B cell (primary cell): ENCODE data around the gene TBX2. TPM values are rescaled to one million over a fixed set of nuclear protein-coding genes. Genes with fewer than 3 reads are reported as not detected.

Experiments used
- ATAC-seq: fragments of 200-7000 bp; cut with Tn5 transposase; one replicate; pipeline ENCODE4 v1.10.0; 2021; ENCODE audit warnings: low read depth, mild to moderate bottlenecking, moderate number of reproducible peaks, moderate library complexity
- CTCF ChIA-PET: fragments of 350-600 bp; sonication (Branson Sonifier 250); formaldehyde crosslinking; loops from one replicate; lab custom pipeline; 2021; ENCODE audit warnings: antibody characterized with exemption, inconsistent platforms; lab: Charles Lee
- POLR2A ChIA-PET: fragments of 350-600 bp; sonication (Branson Sonifier 250); formaldehyde crosslinking; loops from one replicate; lab custom pipeline; 2021; ENCODE audit warnings: antibody characterized with exemption; lab: Charles Lee
- DNase-seq: peaks from one replicate; pipeline ENCODE4 v3.0.0; 2013
- H2AFZ ChIP-seq: 2 replicates; pipeline ENCODE4 v1.6.1; 2012; ENCODE audit warnings: mild to moderate bottlenecking, low read depth, low read length; ENCODE audit not compliant: insufficient read depth, poor library complexity, severe bottlenecking
- H3K27ac ChIP-seq, 2 donors: 1 replicate in 1 of 2; 2 replicates in 1 of 2; pipeline ENCODE4 v1.5.1; 2012 to 2013; ENCODE audit warnings: low read length in 2 of 2, mild to moderate bottlenecking in 2 of 2, moderate library complexity in 1 of 2
- H3K27me3 ChIP-seq, 4 experiments: fragments of 200-600 bp in 1 of 4; sonication (generic) in 1 of 4; replicated peaks in 1 of 4; 1 replicate in 2 of 4; 2 replicates in 2 of 4; pipeline versions ENCODE4 v1.6.1 to v1.7.0; 2013 to 2016; ENCODE audit warnings: low read length in 3 of 4, mild to moderate bottlenecking in 2 of 4, mixed read lengths in 1 of 4, moderate library complexity in 1 of 4; ENCODE audit not compliant: insufficient read depth in 4 of 4, control insufficient read depth in 3 of 4; ENCODE audit errors: control extremely low read depth in 1 of 4
- H3K36me3 ChIP-seq, 2 experiments: replicated peaks in 1 of 2; 1 replicate in 1 of 2; 2 replicates in 1 of 2; pipeline versions ENCODE4 v1.6.1 to v1.7.1; 2013; ENCODE audit warnings: low read length in 1 of 2; ENCODE audit not compliant: insufficient read depth in 2 of 2, control insufficient read depth in 1 of 2; ENCODE audit errors: control extremely low read depth in 1 of 2, extremely low read depth in 1 of 2
- H3K4me1 ChIP-seq, 2 donors: fragments of 200-600 bp in 1 of 2; sonication (generic) in 1 of 2; 1 replicate in 1 of 2; 2 replicates in 1 of 2; pipeline versions ENCODE4 v1.5.1 to v1.6.1; 2013 to 2017; ENCODE audit warnings: low read length in 2 of 2; ENCODE audit not compliant: control insufficient read depth in 2 of 2, insufficient read depth in 2 of 2
- H3K4me2 ChIP-seq: replicated peaks from 2 replicates; pipeline ENCODE3; 2012; ENCODE audit warnings: mild to moderate bottlenecking, low read depth, low read length; ENCODE audit not compliant: poor library complexity, severe bottlenecking
- H3K4me3 ChIP-seq, 5 experiments: fragments of 200-600 bp in 1 of 5; sonication (generic) in 1 of 5; 1 replicate in 3 of 5; 2 replicates in 2 of 5; pipeline versions ENCODE4 v1.5.1 to v1.7.0; 2011 to 2016; ENCODE audit warnings: low read length in 4 of 5, mild to moderate bottlenecking in 4 of 5, low read depth in 2 of 5, control low read depth in 1 of 5, moderate library complexity in 1 of 5; ENCODE audit not compliant: insufficient read depth in 1 of 5; ENCODE audit errors: control extremely low read depth in 1 of 5, extremely low read depth in 1 of 5
- H3K79me2 ChIP-seq: fragments of 200-600 bp; sonication (generic); one replicate; pipeline ENCODE4 v1.6.0; 2016; ENCODE audit warnings: low read length; ENCODE audit not compliant: control insufficient read depth, insufficient read depth
- H3K9ac ChIP-seq: fragments of 200-600 bp; sonication (generic); 2 replicates; pipeline ENCODE4 v1.6.1; 2017; ENCODE audit warnings: mild to moderate bottlenecking, low read length, moderate library complexity
- H3K9me3 ChIP-seq, 3 donors: one replicate each; pipeline versions ENCODE4 v1.6.1 to v1.7.1; 2013; ENCODE audit warnings: low read length in 2 of 3; ENCODE audit not compliant: control insufficient read depth in 2 of 3, insufficient read depth in 1 of 3; ENCODE audit errors: control extremely low read depth in 1 of 3
- H4K20me1 ChIP-seq: 2 replicates; pipeline ENCODE4 v1.6.0; 2012; ENCODE audit warnings: mild to moderate bottlenecking, low read length; ENCODE audit not compliant: insufficient read depth, control insufficient read depth, poor library complexity, severe bottlenecking
- H3K27ac Mint-ChIP-seq: one replicate; pipeline ENCODE4 v1.8.0; 2021; ENCODE audit warnings: mixed read lengths
- H3K27me3 Mint-ChIP-seq: one replicate; pipeline ENCODE4 v1.8.0; 2021; ENCODE audit warnings: mixed read lengths
- H3K4me1 Mint-ChIP-seq: one replicate; pipeline ENCODE4 v1.8.0; 2021; ENCODE audit warnings: mixed read lengths
- H3K4me3 Mint-ChIP-seq: one replicate; pipeline ENCODE4 v1.8.0; 2021; ENCODE audit warnings: mixed read lengths
- H3K9me3 Mint-ChIP-seq: one replicate; pipeline ENCODE4 v1.8.0; 2022; ENCODE audit warnings: mixed read lengths; ENCODE audit not compliant: insufficient read depth
- CTCF ChIP-seq: fragments of 200-600 bp; IDR thresholded peaks from one replicate; pipeline ENCODE4 v1.8.0; 2022; ENCODE audit warnings: antibody characterized with exemption, mild to moderate bottlenecking
- EZH2 ChIP-seq: IDR thresholded peaks from 2 replicates; pipeline ENCODE4 v1.6.1; 2012; ENCODE audit warnings: borderline replicate concordance, low read depth, mild to moderate bottlenecking, moderate library complexity, low read length; ENCODE audit not compliant: insufficient read depth, poor library complexity, severe bottlenecking
- WGBS: methylation state at CpG from one replicate; pipeline ENCODE4 v1.1.5; 2013; ENCODE audit warnings: missing lambda C conversion rate; ENCODE audit not compliant: insufficient coverage; 5-methylcytosine and 5-hydroxymethylcytosine counted together
- intact Hi-C: fragments of 100-400 bp; cut with micrococcal nuclease; formaldehyde crosslinking; loops from one replicate; pipeline ENCODE4 v1.10.0; 2022
- polyA plus RNA-seq: library from polyadenylated mRNA; depleted of rRNA; stranded (reverse); fragments of >200 nt; gene quantifications from 2 replicates; pipeline ENCODE4 v1.2.3, GENCODE V29; 2012
- total RNA-seq, 2 donors: library from RNA; stranded (reverse); fragments of 120-200 nt in 1 of 2; gene quantifications; 1 replicate in 1 of 2; 2 replicates in 1 of 2; pipeline versions ENCODE4 v1.2.3 to v1.2.4, GENCODE V29; 2013 to 2022

The TBX2 gene
- total and polyA plus RNA-seq, 2 donors (not counting 1 experiment from before 2014, with no cell fraction given) = not detected

DNA sequence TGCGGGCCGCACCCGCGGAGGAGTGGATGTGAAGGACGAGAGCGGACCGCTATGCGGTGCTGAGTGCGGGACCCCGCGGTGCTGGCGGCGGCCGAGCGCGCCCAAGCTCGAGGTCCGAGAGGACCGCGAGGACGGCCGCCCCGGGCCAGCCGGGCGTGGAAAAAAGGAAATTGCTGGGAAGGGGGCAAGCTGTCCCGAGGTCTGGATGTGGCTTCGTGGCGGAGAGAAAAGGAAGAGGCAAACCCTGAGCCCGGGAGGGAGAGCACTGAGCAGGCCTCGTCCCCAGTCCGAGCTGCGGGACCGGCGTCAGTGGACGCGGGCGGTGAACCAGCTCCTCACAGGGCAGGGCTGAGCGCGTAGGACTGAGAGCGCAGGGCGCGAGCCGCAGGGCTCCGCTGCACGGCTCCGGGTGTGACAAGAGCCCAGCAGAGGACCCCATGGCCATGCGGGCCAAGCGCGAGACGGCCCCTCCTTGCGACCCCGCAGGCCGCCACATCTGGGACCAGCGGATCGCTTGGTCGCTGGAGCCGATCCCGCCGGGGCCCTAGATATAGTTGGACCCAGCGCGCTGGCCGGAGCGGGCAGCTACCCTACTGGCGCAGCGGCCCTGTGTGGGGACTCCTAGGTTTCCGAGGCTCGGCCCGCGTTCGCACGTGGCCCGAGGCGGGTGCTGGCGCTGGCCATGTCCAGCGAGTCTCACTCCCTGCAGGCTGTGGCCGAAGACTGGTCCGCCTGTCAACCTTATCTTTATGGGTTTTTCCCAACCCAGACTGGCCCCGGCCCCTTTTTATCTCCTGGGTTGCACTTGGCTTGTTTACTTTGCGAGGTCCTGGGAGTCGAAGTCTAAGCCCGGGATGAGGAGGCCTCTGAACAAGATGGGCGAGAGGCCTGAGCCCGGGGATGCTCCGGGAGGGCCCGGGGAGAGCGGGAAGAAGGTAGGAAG lies 55.0 kb downstream of the TBX2 start:
- peaks cover 72% of the 10 kb centered on the region for H3K27me3 Mint-ChIP-seq
- no peak overlapping the region for H3K4me3 ChIP-seq
- H3K36me3 ChIP-seq = no peaks in the 10 kb centered on the region
- peaks cover 45 to 58% of the 10 kb centered on the region in 2 donors for H3K4me1 ChIP-seq
- no peaks in the 10 kb centered on the region for H3K9me3 Mint-ChIP-seq
- intact Hi-C loops = no loop called here
- no peak for TF ChIP-seq CTCF
- peak; percentile 52 for TF ChIP-seq EZH2
- ChIA-PET CTCF (no interaction called here), POLR2A (no interaction called here)
- peaks cover 0 to 44% (median 0%) of the 10 kb centered on the region in 3 donors for H3K9me3 ChIP-seq
- no peak overlapping the region for H3K27ac Mint-ChIP-seq
- no peak overlapping the region for H3K27ac ChIP-seq
- H3K79me2 ChIP-seq = no peaks in the 10 kb centered on the region
- no peak for ATAC-seq
- H3K4me2 ChIP-seq = peak overlapping the region; percentile 57
- H2AFZ ChIP-seq = no peak overlapping the region
- H3K27me3 ChIP-seq = peaks cover 2 to 86% (median 63%) of the 10 kb centered on the region in 4 experiments
- H3K9ac ChIP-seq = no peak overlapping the region
- H3K4me3 Mint-ChIP-seq = peak overlapping the region; percentile 69
- no peaks in the 10 kb centered on the region for H4K20me1 ChIP-seq
- DNase-seq = peak; percentile 26
- WGBS = 13% methylated on average over 86 of the region's 86 CpGs
- peaks cover 39% of the 10 kb centered on the region for H3K4me1 Mint-ChIP-seq
